HG03354 (cell line): ENCODE data around the gene ADGRG7.

Source experiments
- ATAC-seq: cut with Tn5 transposase; IDR thresholded peaks from one replicate; pipeline ENCODE4 v1.9.1; 2021; ENCODE audit warnings: mild to moderate bottlenecking; ENCODE audit not compliant: unreplicated experiment, poor library complexity, severe bottlenecking

Gene ADGRG7

GRCh38 chr3:100591411-100591810, 18.0 kb upstream of the ADGRG7 start:
- no peak for ATAC-seq

- ATAC-seq, result no peak
These were observed 9.0 kb upstream of the ADGRG7 start for GRCh38 chr3:100600181-100601042.

- peak; percentile 36 for ATAC-seq
These were observed 6.6 kb upstream of the ADGRG7 start for GRCh38 chr3:100602506-100603444.

- ATAC-seq, result peak; percentile 52
These were observed 5.9 kb upstream of the ADGRG7 start for GRCh38 chr3:100603469-100603868.

- no peak for ATAC-seq
These were observed 4.0 kb upstream of the ADGRG7 start for GRCh38 chr3:100605358-100605757.

- ATAC-seq, result peak; percentile 86
These were observed 2.4 kb upstream of the ADGRG7 start for GRCh38 chr3:100606894-100607512.

- no peak for ATAC-seq
These were observed 562 bp downstream of the ADGRG7 start for GRCh38 chr3:100609963-100610362.

- ATAC-seq, result no peak
These were observed 1.8 kb downstream of the ADGRG7 start for GRCh38 chr3:100611221-100611620.

GRCh38 chr3:100613721-100614390, 4.5 kb downstream of the ADGRG7 start:
- ATAC-seq, result peak; percentile 73

GRCh38 chr3:100614941-100615340, 5.5 kb downstream of the ADGRG7 start:
- ATAC-seq, result peak; percentile 94

GRCh38 chr3:100615684-100616083, 6.3 kb downstream of the ADGRG7 start:
- no peak for ATAC-seq

GRCh38 chr3:100621251-100621650, 11.8 kb downstream of the ADGRG7 start:
- ATAC-seq, result no peak

- no peak for ATAC-seq
These were observed 18.1 kb downstream of the ADGRG7 start for GRCh38 chr3:100627491-100627890.

- ATAC-seq, result peak; percentile 47
These were observed 20.2 kb downstream of the ADGRG7 start for GRCh38 chr3:100629421-100630127.

- ATAC-seq, result no peak
These were observed 21.3 kb downstream of the ADGRG7 start for GRCh38 chr3:100630664-100631063.

GRCh38 chr3:100631236-100631635, 21.8 kb downstream of the ADGRG7 start:
- ATAC-seq, result no peak

GRCh38 chr3:100634493-100635272, 25.3 kb downstream of the ADGRG7 start:
- ATAC-seq, result peak; percentile 54

- no peak for ATAC-seq
These were observed 25.9 kb downstream of the ADGRG7 start for GRCh38 chr3:100635273-100635701.
